ENCODE data around the gene VTN.
A peak's percentile ranks its signal among the peaks of the same experiment; 100 is the strongest.

VTN gene

DNA sequence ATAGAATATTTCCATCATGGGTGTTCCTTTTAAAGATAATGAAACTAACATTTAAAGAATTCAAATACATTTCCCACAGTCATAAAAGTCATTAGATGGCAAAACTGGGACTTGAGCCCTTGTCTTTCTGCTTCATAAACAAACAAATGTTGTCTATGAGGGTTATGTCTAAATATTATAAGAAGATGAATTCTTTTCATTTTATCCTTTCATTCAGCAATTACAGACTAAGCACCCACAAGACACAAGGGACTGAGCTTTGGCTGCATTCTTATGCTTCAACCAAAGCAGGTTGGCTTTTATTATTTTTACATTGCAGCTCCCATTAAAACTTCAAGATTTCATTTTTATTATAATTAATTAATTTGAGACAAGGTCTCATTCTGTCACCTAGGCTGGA is 16.3 kb upstream of the VTN start:
- H3K27ac Mint-ChIP-seq, result no peak overlapping the region
- no peaks in the 10 kb centered on the region for H3K27me3 Mint-ChIP-seq
- H3K4me3 Mint-ChIP-seq, result peak overlapping the region; percentile 17
- H3K9me3 Mint-ChIP-seq (ENCODE audit: low read depth), result no peaks in the 10 kb centered on the region
- H3K36me3 Mint-ChIP-seq, result peaks cover 2% of the 10 kb centered on the region
- peaks cover 20% of the 10 kb centered on the region for H3K4me1 Mint-ChIP-seq (ENCODE audit: low read depth)

DNA sequence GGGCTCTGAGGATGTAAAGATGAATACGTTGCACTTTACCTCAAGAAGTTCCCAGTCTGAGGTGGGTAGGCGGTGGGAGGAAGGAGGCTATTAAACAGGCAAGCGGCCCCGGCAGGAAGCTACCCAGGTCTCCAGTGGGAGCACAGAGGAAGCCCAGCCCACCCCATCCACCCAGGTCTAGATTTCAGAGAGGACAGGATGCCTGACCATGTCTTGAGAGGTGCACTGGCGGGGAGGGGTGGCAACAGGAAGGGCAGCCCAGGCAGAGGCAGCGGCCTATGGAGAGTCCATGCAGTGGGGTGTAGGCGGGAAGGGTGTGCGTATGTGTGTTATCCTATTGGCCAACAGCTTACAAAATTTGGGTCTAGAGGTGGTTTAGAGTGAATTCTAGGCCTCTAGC is 15.3 kb upstream of the VTN start:
- H3K27ac Mint-ChIP-seq, result no peak overlapping the region
- H3K4me1 Mint-ChIP-seq (ENCODE audit: low read depth), result peaks cover 24% of the 10 kb centered on the region
- no peaks in the 10 kb centered on the region for H3K9me3 Mint-ChIP-seq (ENCODE audit: low read depth)
- H3K27me3 Mint-ChIP-seq, result no peaks in the 10 kb centered on the region
- H3K36me3 Mint-ChIP-seq, result peaks cover under 1% of the 10 kb centered on the region
- peak overlapping the region; percentile 92 for H3K4me3 Mint-ChIP-seq

DNA sequence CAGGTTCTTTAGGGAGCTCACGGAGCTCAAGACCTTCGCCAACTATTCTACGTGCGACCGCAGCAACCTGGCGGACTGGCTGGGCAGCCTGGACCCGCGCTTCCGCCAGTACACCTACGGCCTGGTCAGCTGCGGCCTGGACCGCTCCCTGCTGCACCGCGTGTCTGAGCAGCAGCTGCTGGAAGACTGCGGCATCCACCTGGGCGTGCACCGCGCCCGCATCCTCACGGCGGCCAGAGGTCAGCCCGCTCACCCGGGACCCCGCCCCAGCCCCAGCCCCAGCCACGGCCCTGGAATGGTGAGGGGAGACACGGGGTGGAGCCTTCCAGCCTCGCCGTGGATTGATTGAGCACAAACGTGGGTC is 14.9 kb upstream of the VTN start:
- Mint-ChIP-seq H3K4me3 (peak overlapping the region; percentile 92), H3K4me1 (ENCODE audit: low read depth) (peaks cover 24% of the 10 kb centered on the region), H3K27ac (peak overlapping the region; percentile 66), H3K36me3 (peaks cover 3% of the 10 kb centered on the region), H3K27me3 (no peaks in the 10 kb centered on the region), H3K9me3 (ENCODE audit: low read depth) (no peaks in the 10 kb centered on the region)

DNA sequence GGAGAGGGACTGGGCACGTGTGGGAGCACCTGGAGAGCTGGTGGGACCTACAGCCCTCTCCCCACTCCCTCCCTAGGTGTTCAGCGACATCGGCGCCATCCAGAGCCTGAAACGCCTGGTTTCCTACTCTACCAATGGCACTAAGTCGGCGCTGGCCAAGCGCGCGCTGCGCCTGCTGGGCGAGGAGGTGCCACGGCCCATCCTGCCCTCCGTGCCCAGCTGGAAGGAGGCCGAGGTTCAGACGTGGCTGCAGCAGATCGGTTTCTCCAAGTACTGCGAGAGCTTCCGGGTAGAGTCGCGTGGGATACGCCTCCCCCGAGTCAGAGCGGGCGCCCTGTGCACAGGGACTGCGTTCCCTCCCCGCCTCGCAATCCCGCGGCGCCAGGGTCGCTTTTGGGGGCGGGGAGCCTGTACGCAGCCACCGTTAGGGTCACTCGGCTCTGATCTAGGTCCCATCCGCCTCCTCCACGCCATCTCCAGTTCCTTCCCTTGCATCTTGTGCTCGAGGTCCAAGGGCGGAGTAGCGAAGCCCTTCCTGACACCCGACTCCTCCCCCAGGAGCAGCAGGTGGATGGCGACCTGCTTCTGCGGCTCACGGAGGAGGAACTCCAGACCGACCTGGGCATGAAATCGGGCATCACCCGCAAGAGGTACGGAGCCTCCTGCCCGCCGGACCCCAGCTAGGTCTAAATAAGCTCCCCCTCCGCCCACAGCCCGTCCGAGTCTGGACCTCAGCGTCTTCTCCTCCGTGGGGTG is 14.4 kb upstream of the VTN start:
- H3K4me1 Mint-ChIP-seq (ENCODE audit: low read depth), result peaks cover 24% of the 10 kb centered on the region
- peak overlapping the region; percentile 92 for H3K4me3 Mint-ChIP-seq
- no peaks in the 10 kb centered on the region for H3K27me3 Mint-ChIP-seq
- peak overlapping the region; percentile 66 for H3K27ac Mint-ChIP-seq
- H3K36me3 Mint-ChIP-seq, result peaks cover 3% of the 10 kb centered on the region
- H3K9me3 Mint-ChIP-seq (ENCODE audit: low read depth), result no peaks in the 10 kb centered on the region

DNA sequence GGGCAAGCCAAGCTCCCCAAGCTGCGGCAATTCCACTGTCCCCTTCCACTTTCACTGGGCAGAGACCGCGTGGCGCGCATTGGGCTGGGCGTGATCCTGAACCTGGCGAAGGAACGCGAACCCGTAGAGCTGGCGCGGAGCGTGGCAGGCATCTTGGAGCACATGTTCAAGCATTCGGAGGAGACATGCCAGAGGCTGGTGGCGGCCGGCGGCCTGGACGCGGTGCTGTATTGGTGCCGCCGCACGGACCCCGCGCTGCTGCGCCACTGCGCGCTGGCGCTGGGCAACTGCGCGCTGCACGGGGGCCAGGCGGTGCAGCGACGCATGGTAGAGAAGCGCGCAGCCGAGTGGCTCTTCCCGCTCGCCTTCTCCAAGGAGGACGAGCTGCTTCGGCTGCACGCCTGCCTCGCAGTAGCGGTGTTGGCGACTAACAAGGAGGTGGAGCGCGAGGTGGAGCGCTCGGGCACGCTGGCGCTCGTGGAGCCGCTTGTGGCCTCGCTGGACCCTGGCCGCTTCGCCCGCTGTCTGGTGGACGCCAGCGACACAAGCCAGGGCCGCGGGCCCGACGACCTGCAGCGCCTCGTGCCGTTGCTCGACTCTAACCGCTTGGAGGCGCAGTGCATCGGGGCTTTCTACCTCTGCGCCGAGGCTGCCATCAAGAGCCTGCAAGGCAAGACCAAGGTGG is 11.2 kb upstream of the VTN start:
- H3K27ac Mint-ChIP-seq, result peak overlapping the region; percentile 16
- no peaks in the 10 kb centered on the region for H3K9me3 Mint-ChIP-seq (ENCODE audit: low read depth)
- H3K36me3 Mint-ChIP-seq, result peaks cover 3% of the 10 kb centered on the region
- H3K27me3 Mint-ChIP-seq, result no peaks in the 10 kb centered on the region
- H3K4me1 Mint-ChIP-seq (ENCODE audit: low read depth), result peaks cover 21% of the 10 kb centered on the region
- peak overlapping the region; percentile 52 for H3K4me3 Mint-ChIP-seq

DNA sequence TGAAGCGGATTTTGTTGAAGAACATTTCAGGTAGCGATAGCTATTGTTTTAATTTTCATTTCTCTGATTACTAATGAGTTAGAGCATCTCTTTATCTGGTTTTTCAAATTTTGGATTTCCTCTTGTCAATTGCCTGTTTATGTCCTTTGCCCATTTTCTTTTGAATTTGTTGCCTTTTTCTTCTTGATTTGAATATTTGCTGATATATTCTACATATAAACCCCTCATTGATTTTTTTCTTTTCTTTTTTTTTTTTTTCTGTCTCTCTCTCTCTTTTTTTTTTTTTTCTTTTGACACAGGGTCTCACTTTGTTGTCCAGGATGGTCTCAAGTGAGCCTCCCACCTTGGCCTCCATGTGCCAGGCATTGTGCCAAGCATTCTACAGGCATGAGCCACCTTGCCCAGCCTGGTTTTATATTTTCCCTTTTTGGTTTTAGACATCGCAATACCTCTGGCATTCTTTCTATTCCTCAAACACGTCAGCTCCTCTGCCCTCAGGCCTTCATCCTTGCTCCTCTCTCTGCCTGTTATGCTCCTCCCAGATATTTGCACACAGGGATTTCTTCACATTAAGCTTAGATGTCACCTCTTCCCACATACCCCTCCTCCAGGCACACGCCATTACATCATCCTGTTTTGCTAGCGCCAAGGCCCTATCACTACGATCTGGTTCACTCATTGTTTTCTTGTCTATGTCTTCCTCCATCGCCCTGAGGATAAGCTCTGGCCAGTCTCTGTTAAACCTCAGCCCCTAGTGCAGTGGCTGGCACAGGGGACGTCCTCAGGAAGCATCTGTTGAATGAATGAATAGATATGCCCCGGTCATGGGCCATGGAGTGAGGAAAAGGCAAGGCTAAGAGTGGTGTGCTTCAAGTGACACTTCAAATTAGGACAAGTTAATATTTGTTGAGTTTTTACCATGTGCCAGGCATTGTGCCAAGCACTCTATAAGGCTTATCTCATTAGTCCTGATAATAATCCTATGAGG is 10.0 kb upstream of the VTN start:
- no peak overlapping the region for H3K27ac Mint-ChIP-seq

DNA sequence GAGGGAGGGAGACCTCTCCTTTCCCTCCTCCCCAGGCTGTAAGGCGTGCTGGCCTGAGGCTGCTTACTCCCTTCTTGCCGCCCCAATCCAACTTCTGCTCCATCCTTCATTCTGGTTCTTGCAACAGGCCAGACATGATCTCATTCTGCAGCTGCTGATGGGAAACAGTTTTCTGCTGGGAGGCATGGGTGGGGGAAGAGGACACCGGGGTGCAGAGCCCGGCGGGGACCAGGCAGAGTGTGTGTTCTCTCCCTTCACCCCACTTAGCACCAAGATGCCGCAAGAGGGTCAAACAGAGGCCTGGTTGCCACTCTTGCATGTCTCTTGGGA is 2.8 kb upstream of the VTN start:
- Mint-ChIP-seq H3K4me3 (peak overlapping the region; percentile 88), H3K27me3 (no peaks in the 10 kb centered on the region), H3K27ac (peak overlapping the region; percentile 64), H3K4me1 (ENCODE audit: low read depth) (peaks cover 23% of the 10 kb centered on the region), H3K9me3 (ENCODE audit: low read depth) (no peaks in the 10 kb centered on the region), H3K36me3 (peaks cover 7% of the 10 kb centered on the region)

More for the DNA sequence above, 10.0 kb upstream of the VTN start:
- H3K4me1 Mint-ChIP-seq (ENCODE audit: low read depth), result peaks cover 18% of the 10 kb centered on the region
- no peaks in the 10 kb centered on the region for H3K9me3 Mint-ChIP-seq (ENCODE audit: low read depth)
- no peaks in the 10 kb centered on the region for H3K27me3 Mint-ChIP-seq
- H3K4me3 Mint-ChIP-seq, result no peak overlapping the region
- peaks cover 3% of the 10 kb centered on the region for H3K36me3 Mint-ChIP-seq

DNA sequence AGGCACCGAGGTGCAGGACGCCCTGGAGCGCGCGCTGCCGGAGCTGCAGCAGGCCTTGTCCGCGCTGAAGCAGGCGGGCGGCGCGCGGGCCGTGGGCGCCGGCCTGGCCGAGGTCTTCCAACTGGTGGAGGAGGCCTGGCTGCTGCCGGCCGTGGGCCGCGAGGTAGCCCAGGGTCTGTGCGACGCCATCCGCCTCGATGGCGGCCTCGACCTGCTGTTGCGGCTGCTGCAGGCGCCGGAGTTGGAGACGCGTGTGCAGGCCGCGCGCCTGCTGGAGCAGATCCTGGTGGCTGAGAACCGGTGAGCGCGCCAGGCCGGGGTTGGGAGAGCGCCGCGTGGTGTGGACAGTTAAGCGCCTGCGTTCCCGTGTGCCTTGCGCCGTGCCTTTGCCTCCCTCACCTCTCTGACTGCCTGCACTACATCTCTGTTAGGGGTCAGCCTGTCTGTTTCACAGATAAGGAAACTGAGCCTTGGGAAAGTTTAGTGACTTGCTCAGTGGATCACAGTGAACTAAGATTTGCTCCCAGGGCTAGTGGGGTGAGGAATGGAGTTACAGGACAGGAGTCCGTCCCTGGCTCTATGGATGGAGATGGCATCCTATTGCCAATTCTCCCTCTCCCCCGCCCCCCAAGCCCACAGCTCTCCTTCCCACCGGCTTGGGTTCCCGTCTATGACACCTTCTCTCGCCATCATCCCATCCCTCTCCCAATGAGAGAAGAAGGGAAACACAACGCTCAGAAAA is 2.3 kb upstream of the VTN start:
- Mint-ChIP-seq H3K4me1 (ENCODE audit: low read depth) (peaks cover 23% of the 10 kb centered on the region), H3K27me3 (no peaks in the 10 kb centered on the region), H3K27ac (peak overlapping the region; percentile 64), H3K36me3 (peaks cover 7% of the 10 kb centered on the region), H3K4me3 (peak overlapping the region; percentile 88), H3K9me3 (ENCODE audit: low read depth) (no peaks in the 10 kb centered on the region)

DNA sequence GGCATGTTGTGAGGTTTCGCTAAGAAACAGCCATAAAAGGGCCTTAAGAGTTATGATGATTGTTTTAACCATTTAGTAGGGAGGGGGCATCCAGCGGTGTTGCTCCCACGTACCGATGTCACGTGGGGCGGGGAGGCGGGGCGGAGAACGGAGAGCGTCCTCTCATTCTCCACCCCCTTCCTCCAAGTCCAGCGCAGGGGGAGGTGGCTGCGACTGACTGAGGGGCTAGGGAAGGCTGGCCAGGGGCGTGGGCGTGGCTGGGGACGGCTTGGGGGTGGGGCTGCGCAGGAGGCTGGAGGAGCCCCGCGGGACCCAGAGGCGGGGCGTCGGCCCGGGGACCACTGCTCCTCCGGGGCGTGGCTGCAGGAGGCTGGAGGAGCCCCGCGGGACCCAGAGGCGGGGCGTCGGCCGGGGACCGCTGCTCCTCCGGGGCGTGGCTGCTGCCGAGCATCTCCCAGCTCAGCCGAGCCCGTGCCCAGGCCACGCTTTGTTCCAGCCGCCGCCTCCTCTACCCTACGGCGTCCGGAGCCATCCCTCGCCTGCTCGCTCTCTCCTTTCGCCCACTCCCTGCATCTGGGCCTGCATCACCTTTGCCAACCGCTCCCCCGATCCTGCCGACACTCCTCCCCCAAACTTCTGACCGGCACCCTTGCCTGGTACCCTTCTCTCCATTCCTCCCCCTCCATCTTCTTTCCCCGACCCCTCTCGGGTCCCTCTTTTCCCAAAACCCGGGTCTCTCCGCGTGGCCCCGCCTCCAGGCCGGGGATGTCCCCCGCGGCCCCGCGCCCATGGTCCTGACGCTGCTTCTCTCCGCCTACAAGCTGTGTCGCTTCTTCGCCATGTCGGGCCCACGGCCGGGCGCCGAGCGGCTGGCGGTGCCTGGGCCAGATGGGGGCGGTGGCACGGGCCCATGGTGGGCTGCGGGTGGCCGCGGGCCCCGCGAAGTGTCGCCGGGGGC is 1.4 kb upstream of the VTN start, which contains the start of gene SARM1:
SARM1 (plus strand) TSS at position 450 of the 958 bp plus-strand sequence; CDS start at position 789, 339 bp downstream.
- Mint-ChIP-seq H3K27ac (peak within 1 kb of the TSS; percentile 92), H3K9me3 (ENCODE audit: low read depth) (no peaks in the 10 kb centered on the region), H3K27me3 (no peaks in the 10 kb centered on the region), H3K4me3 (peak within 1 kb of the TSS; percentile 95), H3K36me3 (peaks cover 7% of the 10 kb centered on the region), H3K4me1 (ENCODE audit: low read depth) (peaks cover 23% of the 10 kb centered on the region)

DNA sequence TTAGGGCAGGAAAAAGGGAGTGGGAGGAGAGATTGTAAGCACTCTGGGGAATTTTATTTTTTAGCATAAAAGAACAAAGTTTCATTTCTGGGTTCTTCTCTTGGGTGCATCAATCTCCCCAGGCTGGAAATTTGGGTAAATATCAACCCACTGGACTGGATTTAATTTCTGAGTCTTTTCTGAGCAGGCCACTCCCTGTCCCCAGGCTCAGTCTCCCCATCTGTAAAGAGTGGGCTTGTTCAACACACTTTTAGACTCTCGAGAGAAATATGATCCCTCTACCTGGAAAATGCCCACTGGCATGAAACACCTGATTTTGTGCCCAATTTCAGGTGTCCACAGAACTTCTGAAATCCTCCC is 617 bp upstream of the VTN start:
- H3K9me3 Mint-ChIP-seq (ENCODE audit: low read depth), result no peaks in the 10 kb centered on the region
- no peak overlapping the region for H3K27ac Mint-ChIP-seq
- H3K4me1 Mint-ChIP-seq (ENCODE audit: low read depth), result peaks cover 23% of the 10 kb centered on the region
- peaks cover 7% of the 10 kb centered on the region for H3K36me3 Mint-ChIP-seq
- peak overlapping the region; percentile 95 for H3K4me3 Mint-ChIP-seq
- H3K27me3 Mint-ChIP-seq, result no peaks in the 10 kb centered on the region

DNA sequence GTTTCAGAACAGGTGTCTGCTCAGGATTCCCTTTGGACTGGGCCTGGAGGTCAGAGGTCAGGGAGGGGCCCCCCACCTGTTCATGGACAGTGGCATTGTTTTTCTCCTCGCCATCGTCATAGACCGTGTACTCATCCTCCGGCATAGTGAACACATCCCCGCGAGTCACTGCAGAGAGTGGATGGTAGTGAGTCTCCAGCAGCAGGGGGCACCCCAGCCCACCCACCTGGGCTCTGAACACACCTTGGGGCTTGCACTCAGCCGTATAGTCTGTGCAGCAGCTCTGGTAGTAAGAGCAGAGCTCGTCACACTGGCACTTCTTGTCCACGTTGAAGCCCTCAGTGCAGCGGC is 448 bp downstream of the VTN start:
- Mint-ChIP-seq H3K4me1 (ENCODE audit: low read depth) (peaks cover 21% of the 10 kb centered on the region), H3K27me3 (no peaks in the 10 kb centered on the region), H3K36me3 (peaks cover 5% of the 10 kb centered on the region), H3K9me3 (ENCODE audit: low read depth) (no peaks in the 10 kb centered on the region), H3K27ac (no peak overlapping the region), H3K4me3 (peak overlapping the region; percentile 13)

DNA sequence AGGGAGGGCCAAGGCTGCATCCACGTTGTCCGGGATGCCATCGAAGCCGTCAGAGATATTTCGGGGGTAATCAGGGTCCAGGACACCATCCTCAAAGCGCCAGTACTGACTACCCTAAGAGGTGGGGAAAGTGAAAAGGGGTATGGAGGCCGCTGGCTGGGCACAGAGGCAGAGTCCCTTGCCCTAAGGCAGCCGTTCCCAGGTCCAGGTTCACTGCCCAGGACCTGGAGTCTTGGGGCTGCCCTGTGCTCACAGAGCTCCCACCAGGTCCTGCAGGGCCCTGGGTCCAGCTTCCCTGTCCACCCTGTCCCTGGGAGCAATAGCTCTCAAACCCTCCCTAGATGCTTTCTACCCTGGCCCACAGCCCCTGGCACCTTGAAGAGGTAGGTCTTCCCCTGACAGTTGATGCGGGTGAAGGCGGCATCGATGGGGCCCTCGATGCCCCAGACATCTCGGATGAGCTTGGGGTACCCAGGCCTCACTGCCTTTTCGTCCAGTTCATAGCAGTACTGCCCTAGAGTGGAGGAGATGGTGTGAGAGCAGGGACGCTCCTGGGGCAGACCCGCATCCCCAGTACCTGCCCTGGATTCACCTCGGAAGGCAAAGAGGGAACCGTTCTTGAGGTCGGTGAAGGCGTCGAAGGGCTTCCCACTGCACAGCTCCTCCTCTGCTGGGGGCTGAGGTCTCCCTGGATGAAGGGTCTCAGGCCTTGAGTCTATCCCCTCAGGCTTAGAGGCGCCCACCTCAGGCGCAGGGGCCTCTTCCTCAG is 1.0 kb downstream of the VTN start:
- Mint-ChIP-seq H3K27ac (no peak overlapping the region), H3K36me3 (peaks cover 5% of the 10 kb centered on the region), H3K27me3 (no peaks in the 10 kb centered on the region), H3K4me3 (no peak overlapping the region), H3K9me3 (ENCODE audit: low read depth) (no peaks in the 10 kb centered on the region), H3K4me1 (ENCODE audit: low read depth) (peaks cover 21% of the 10 kb centered on the region)

DNA sequence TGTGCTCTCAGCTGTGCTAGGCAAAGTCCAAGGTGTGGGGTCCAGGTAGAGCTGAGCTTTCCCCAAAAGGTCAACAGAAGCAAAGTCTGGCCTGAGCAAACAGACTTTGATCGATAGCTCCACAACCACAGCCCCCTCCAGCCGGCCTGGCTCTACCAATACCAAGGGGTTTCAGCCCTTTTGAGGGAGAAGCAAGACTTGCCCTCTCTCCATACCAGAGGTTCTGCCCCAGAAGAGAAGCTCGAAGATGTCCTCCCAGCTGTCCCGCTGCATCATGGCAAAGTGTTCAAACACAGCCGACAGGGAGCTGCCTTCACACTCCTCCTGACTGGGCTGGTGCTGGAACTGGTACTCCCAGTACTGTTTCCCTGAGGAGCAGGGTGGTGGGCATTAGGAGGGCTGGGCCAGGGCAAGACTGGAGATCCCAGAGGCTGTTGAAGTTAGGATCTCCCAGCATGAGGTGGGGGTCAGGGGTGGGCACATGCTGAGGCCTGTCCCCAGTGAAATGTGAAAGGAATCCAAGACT is 1.7 kb downstream of the VTN start:
- Mint-ChIP-seq H3K4me3 (no peak overlapping the region), H3K9me3 (ENCODE audit: low read depth) (no peaks in the 10 kb centered on the region), H3K4me1 (ENCODE audit: low read depth) (peaks cover 17% of the 10 kb centered on the region), H3K27me3 (no peaks in the 10 kb centered on the region), H3K27ac (no peak overlapping the region), H3K36me3 (peaks cover under 1% of the 10 kb centered on the region)
